T47D (cell line): Measurements from ENCODE around the gene RIMBP3B.
"Not testable (repeated sequence)": the region's sequence is repeated elsewhere in the genome, so short reads cannot be mapped to it uniquely, and the experiment has no call there.

Source experiments
- DNase-seq, 2 experiments: peaks; one replicate each; pipeline versions ENCODE4 v3.0.0 to v3.0.0-alpha.2; 2011 to 2012; ENCODE audit warnings: low read depth in 1 of 2, low spot score in 1 of 2
- in situ Hi-C: cut with HindIII; loops from 2 replicates; pipeline ENCODE4 v1.10.0; 2016; ENCODE audit warnings: low sequenced_read_pairs, low pct_unique_long_range_greater_than_20kb

The RIMBP3B gene

DNA sequence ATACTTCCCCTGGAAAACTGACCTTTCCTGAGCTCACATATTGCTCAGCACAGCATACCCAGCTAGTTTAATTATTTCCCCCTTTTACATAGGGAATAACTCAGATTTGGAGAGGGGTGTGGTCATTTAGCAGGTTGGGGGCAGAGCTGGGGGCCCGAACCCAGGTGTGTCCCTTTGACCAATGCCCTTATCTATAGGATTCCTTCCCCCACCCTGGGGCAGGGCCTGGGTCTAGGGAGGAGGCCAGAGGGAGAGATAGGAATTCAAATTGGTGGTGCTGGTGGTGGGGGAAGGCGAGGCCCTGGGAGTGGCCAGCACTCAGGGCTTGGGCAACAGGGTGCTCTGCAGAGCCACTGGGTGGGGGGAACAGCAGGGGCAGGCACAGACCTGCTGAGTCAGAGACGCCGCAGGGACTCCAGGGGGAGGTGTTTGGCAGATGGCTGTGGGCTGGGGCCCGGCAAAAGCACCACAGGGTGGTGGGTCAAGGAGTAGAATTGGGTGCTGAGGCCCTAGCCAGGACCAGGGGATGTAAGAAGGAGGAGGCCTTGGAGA, 19.3 kb downstream of the RIMBP3B start:
- DNase-seq, in situ Hi-C loops: not testable (repeated sequence)

DNA sequence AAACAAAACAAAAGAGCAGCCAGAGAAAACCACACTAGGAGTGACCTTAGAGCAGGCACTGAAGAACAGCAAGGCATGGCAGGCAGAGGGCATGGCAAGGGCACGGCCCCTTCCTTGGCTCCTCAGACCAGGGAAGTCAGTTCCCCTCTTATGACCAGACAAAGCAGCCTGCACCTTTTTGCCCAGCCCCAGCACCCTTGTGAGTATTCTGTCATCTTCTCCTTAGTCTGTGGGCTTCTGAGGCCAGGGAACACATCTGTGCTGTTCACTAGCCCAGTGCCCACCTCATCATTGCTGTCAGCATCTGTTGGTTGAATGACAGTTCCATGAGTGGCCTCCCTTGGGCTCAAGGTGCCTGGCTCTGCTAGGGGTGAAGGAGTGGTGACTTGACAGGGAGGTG, 23.6 kb downstream of the RIMBP3B start:
- DNase-seq, in situ Hi-C loops: not testable (repeated sequence)

DNA sequence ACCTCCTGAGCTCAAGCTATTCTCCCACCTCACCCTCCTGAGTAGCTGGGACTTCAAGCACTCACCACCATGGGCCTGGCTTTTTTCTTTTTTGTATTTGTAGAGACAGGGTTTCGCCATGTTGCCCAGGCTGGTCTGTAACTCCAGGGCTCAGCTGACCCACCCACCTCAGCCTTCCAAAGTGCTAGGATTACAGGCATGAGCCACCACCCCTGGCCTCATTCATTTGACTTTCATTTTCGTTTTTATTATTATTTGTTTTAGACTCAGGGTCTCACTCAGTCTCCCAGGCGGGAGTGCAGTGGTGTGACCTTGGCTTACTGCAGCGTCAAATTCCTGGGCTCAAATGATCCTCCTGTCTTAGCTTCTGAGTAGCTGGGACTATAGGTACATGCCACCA, 24.2 kb downstream of the RIMBP3B start:
- in situ Hi-C loops, DNase-seq: not testable (repeated sequence)

- DNase-seq, in situ Hi-C loops: not testable (repeated sequence)
Observed at GRCh38 chr22:21416375-21416774, 32.8 kb downstream of the RIMBP3B start.

DNA sequence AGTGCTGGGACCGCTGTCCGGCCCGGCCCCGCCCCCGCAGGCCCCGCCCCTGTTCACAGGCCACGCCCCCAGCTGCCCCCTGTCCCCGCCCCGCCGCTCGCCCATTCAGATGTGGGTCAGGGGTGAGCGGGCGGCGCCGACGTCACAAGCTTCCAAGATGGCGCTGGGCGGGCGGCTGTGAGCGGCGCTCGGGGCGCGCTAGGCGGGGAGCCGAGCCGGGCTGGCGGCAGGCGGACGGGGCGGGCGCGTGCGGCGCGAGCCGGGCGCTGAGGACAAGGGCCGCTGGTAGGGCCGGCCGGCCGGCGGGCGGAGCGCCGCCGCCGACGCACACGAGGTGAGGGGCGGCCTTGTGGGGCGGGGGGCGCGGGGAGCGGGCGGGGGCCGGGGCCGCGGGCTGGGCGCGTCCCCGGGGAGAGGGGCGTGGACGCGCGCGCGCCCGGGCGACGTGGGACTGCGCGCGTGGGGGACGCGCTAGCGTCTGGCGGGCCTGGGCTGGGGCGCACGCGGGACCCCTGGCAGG, 33.7 kb downstream of the RIMBP3B start, which contains the start of gene HIC2:
Gene HIC2 (plus strand): TSS at position 145 of the 520 bp plus-strand sequence. CDS start 25,461 bp downstream, outside the sequence.
- DNase-seq, in situ Hi-C loops: not testable (repeated sequence)

- DNase-seq, in situ Hi-C loops: not testable (repeated sequence)
Observed at GRCh38 chr22:21417853-21418252, 34.3 kb downstream of the RIMBP3B start.

DNA sequence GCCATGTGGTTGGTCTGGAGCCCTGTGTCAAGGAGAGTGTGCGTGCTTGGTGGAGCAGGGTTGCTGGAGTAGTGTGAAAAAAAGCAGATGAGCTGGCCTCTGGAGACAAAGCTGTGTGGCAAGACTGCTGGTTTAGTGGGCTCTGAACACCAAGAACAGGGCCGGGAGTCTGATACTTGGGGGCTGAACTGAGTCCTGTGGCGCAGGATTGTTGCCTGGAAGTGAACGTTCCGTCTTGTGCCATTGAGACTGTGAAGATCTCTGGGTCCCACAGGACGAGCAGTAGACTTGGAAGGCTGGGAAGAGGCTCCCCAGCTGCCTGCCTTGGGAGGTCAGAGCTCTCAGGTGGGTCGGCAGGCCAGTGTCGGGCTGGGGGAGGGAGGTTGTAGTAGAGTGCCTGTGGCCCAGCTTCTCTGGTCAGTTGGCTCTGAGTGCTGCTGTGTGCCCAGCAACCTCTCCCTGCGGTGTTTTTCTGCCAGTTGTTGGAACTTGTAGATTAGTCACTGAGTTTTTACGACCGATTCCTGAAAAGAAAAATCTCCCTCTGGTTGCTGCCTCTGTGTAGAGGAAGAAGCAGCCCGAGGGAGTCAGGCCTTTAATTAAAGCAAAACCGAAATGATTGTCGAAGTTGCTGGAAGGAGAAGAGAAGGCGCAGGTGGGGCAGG, 35.6 kb downstream of the RIMBP3B start:
- in situ Hi-C loops, DNase-seq: not testable (repeated sequence)

DNA sequence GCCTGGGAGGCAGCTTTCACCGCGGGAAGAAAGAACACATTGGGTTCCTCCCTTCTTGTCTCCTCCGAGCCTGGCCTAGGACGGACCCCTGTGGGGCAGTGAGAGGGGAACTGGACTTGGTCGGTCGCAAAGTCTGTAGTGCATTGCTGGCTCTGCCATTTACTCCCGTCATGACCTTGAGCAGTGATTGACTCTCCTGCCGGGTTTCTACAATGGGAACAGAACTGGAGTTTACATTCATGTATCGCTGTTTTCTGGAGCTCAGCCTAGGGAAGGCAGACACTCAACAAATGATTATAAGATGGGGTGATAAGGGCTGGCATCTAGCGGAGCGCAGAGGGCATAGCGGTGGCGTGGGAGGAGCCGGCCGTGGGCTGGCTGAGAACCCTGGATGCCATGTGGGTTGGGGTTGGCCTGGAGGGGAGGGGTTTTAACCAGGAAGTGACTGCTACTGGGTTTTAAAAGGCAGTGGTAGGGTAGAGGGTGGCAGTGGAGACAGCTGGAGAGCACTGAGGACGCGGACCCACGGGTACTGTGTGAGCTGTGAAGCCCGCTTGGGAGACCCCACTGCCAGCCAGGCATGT, 36.7 kb downstream of the RIMBP3B start:
- in situ Hi-C loops, DNase-seq: not testable (repeated sequence)

GRCh38 chr22:21424084-21424709, 40.6 kb downstream of the RIMBP3B start:
- in situ Hi-C loops, DNase-seq: not testable (repeated sequence)

DNA sequence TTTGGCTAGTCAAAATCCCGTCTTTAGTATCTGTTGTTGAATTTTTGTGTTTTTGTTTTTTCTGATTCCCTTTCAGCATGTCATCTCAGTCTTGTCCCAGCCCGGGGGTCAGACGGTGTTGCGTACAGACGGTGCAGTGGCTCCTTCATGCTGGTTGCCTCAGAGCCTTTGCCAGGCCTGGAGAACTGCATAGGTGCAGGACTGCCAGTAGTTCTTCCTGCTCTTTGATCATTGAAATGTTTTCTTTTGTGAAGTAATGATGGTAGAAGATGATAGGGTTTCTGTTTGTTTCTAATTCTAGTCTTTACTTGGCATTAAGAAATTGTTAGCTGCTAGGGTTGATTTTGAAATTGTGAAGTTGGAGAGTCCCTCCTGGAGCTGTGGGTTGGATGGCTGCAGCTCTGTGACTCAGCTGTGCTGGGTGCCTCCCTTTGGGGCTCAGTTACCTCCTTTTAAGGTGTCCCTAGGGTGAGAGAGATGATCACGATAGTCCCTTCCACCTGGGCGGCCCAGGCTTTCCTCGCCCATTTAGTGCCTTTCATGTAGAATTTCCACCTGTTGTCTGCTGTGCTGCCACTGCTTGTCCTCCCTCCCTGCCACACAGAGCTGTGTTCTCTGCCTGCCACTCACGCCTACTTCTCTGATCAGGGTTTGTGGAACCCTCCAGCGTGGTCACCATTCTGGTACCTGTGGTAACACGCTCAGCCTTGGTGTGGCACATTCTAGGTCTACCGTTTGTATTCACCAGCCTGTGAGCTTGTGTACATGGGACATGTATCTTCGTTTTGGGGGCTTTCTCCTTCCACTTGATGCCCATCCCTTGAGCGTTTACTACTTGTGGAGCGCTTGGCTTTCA, 51.1 kb downstream of the RIMBP3B start:
- in situ Hi-C loops, DNase-seq: not testable (repeated sequence)

GRCh38 chr22:21435998-21436810, 52.7 kb downstream of the RIMBP3B start:
- DNase-seq, in situ Hi-C loops: not testable (repeated sequence)

DNA sequence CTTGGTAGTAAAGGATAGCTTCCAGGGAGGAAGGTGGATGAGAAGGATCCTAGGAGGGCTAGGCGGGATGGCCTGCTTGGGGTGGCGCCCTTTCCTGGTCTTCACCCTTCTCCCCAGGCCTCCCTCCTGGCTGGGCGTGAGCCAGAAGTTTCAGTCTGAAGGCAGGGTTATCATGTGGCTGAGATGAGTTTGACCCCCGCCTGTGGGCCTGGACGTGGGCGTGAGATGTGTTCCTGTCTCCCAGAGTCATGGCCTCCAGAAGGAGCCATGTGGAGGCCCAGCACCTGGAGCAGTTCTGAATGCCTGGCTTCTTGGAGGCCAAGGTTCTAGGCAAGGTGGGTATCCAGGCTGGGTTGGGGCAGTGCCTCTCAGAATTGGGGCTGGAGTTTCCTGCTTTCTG, 54.5 kb downstream of the RIMBP3B start:
- in situ Hi-C loops: not testable (repeated sequence)

More for the DNA sequence above, 54.5 kb downstream of the RIMBP3B start:
- DNase-seq: not testable (repeated sequence)
